Cardiac muscle cell (in vitro differentiated cells and primary cell): ENCODE measurements around the gene PRKG1. TPM values are rescaled to one million over a fixed set of nuclear protein-coding genes. Genes with fewer than 3 reads are reported as not detected.

Experiments
- DNase-seq, 2 donors: peaks; one replicate each; pipeline versions ENCODE4 v3.0.0 to v3.0.0-alpha.2; 2010 to 2017; ENCODE audit warnings: low read depth in 1 of 2, low spot score in 1 of 2
- H3K27ac ChIP-seq: fragments of 200-600 bp; sonication (generic); 2 replicates; pipeline ENCODE4 v1.5.1; 2016
- H3K27me3 ChIP-seq: fragments of 200-600 bp; sonication (generic); 2 replicates; pipeline ENCODE4 v1.6.0; 2016; ENCODE audit warnings: control low read depth
- H3K36me3 ChIP-seq: fragments of 200-600 bp; sonication (generic); 2 replicates; pipeline ENCODE4 v1.5.1; 2016; ENCODE audit warnings: control low read depth
- H3K4me1 ChIP-seq: fragments of 200-600 bp; sonication (generic); 2 replicates; pipeline ENCODE4 v1.8.1; 2017; ENCODE audit warnings: low read depth, mild to moderate bottlenecking, mixed run types
- H3K4me3 ChIP-seq: fragments of 200-600 bp; sonication (generic); 2 replicates; pipeline ENCODE4 v1.5.1; 2016; ENCODE audit warnings: mild to moderate bottlenecking
- H3K9me3 ChIP-seq: fragments of 200-600 bp; sonication (generic); 2 replicates; pipeline ENCODE4 v1.5.1; 2017; ENCODE audit warnings: low read depth, mild to moderate bottlenecking, control low read depth
- polyA plus RNA-seq: library from polyadenylated mRNA; unstranded; fragments of >200 nt; fragmentation: Nextera tagmentation; extraction: Ambion mirVana; gene quantifications from 2 replicates; pipeline ENCODE4 v1.2.1, GENCODE V29; 2016
- total RNA-seq: library from RNA; depleted of rRNA; stranded (reverse); fragments of >200 nt; gene quantifications from 2 replicates; pipeline ENCODE4 v1.2.3, GENCODE V29; 2016
- TF ChIP-seq, protein P1 (sequence below): IDR thresholded peaks from 2 replicates; pipeline ENCODE4 v1.5.1; 2012; ENCODE audit warnings: low read depth, mild to moderate bottlenecking, low read length

PRKG1 gene
- total and polyA plus RNA-seq, 2 experiments from 2014 or later = 2.9 to 13.3 TPM

DNA sequence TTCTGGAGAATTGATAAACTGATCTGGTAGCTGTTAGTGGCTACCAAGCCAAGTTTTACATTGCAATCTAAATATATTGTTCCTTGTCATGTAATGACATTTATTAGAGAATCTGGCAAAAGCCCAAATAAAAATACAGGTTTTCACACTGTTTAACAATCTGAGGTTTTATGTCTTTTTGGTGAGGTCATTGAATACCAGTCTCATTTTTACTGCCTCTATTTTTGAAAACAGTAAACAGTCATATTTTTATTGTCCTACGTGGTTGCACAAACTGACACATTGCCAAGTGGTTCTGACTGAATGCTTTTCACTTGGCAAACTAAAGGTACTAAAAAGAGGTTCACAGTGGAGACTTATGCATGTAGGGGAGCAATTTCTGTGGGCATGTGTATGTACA is 157.5 kb downstream of the PRKG1 start:
- H3K36me3 ChIP-seq = no peaks in the 10 kb centered on the region
- H3K4me1 ChIP-seq = no peaks in the 10 kb centered on the region
- DNase-seq = no peak
- H3K9me3 ChIP-seq = no peaks in the 10 kb centered on the region
- TF ChIP-seq, protein P1, sequence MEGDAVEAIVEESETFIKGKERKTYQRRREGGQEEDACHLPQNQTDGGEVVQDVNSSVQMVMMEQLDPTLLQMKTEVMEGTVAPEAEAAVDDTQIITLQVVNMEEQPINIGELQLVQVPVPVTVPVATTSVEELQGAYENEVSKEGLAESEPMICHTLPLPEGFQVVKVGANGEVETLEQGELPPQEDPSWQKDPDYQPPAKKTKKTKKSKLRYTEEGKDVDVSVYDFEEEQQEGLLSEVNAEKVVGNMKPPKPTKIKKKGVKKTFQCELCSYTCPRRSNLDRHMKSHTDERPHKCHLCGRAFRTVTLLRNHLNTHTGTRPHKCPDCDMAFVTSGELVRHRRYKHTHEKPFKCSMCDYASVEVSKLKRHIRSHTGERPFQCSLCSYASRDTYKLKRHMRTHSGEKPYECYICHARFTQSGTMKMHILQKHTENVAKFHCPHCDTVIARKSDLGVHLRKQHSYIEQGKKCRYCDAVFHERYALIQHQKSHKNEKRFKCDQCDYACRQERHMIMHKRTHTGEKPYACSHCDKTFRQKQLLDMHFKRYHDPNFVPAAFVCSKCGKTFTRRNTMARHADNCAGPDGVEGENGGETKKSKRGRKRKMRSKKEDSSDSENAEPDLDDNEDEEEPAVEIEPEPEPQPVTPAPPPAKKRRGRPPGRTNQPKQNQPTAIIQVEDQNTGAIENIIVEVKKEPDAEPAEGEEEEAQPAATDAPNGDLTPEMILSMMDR = no peak
- no peak overlapping the region for H3K4me3 ChIP-seq
- no peaks in the 10 kb centered on the region for H3K27me3 ChIP-seq
- no peak overlapping the region for H3K27ac ChIP-seq

DNA sequence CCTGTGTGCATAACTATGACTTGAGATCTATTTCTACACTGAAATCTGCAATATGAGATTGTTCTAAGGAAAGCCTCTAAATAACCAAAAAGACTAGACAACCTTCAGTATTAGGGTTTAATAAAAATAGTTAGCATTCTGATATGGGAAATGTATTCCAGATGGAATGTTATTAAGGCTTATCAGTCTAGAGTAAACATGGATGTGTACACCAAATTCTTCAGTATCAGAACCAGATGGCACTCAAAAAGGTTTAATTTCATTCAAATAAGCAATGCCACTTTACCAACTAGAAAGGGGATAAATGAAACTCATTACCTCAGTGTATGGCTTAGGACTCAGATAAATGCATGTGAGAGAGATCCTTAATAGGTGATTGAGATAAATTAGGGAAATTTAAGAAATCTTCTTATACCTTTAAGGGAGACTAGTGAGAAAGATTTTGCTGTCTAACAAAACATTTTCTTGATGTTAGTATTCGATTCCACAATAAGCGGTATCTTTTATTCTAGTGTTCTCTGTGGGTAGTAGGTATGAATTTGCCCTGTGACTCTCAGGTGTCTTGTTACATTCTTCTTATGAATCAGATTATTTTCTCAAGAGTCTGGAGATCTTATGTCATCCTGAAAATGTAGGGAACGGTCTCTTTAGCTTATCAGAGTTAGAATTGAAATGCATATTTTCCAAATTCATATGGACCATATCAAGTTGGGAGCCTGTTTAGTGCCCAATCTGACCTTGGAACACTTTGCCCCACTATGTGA is 159.2 kb downstream of the PRKG1 start:
- Histone ChIP-seq H3K36me3 (no peaks in the 10 kb centered on the region), H3K27ac (no peak overlapping the region), H3K4me1 (no peaks in the 10 kb centered on the region), H3K4me3 (no peak overlapping the region), H3K9me3 (no peaks in the 10 kb centered on the region), H3K27me3 (no peaks in the 10 kb centered on the region)
- no peak for DNase-seq
- TF ChIP-seq, protein P1 = no peak

DNA sequence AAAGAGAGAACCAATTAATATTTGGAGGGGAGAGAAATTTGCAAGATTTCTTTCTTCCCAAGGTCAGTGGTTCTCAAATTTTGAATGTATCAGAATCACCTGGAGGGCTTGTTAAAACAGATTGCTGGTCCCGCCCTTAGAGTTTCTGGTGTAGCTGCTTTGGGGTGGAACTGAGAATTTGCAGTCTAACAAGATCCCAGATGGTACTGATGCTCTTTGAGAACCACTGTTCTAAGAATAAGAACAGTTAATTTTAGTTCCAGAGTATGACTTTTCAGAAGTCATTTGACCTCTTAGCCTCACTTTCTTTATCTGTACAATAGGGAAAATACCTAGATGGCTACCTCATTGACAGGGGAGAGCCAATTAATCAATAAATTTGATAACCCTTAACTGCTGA is 161.6 kb downstream of the PRKG1 start:
- no peak for DNase-seq
- TF ChIP-seq, protein P1 = no peak
- H3K27me3 ChIP-seq = no peaks in the 10 kb centered on the region

DNA sequence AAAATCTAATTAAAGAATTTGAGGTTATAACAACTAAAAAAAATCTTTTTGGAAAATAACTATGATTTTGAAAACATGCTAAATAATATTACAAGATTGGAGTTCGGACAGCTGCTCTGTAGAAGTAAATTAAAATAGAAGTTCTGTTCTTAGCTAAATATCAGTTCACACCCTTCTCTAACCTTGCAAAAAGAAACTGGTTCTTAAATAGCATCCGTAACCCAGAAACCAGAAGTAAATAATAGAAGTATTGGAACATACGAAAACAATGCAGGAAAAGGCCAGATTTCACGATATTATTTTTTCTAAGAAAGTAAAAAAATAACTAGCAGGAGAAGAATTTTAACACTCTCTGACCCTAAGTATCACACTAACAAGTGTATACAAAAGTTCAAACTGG is 164.7 kb downstream of the PRKG1 start:
- no peaks in the 10 kb centered on the region for H3K9me3 ChIP-seq
- no peak overlapping the region for H3K27ac ChIP-seq
- H3K4me3 ChIP-seq = no peak overlapping the region
- no peaks in the 10 kb centered on the region for H3K27me3 ChIP-seq
- no peaks in the 10 kb centered on the region for H3K36me3 ChIP-seq
- H3K4me1 ChIP-seq = no peaks in the 10 kb centered on the region
- DNase-seq = no peak
- TF ChIP-seq, protein P1 = no peak

More for the DNA sequence above, 161.6 kb downstream of the PRKG1 start:
- H3K36me3 ChIP-seq = no peaks in the 10 kb centered on the region
- no peak overlapping the region for H3K4me3 ChIP-seq
- H3K27ac ChIP-seq = no peak overlapping the region
- no peaks in the 10 kb centered on the region for H3K9me3 ChIP-seq
- H3K4me1 ChIP-seq = no peaks in the 10 kb centered on the region

DNA sequence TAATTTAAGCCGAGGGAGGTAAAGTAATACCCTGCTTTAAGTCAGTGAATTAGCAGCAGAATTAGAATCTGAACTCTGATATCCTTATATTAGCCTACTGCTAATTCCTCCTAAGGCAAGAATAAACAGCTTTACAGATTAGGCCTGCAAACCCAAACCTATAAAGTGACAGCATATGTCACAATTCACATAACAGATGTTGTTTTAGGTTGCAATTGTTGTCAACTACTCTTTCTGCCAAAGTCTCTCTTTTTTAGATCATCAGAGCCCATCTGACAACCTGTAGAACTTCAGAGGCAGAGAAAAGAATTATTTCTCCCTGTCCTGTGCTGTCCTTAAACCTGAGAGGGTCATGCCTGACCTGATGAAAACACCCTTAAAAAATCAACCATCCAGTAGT is 167.2 kb downstream of the PRKG1 start:
- no peaks in the 10 kb centered on the region for H3K36me3 ChIP-seq
- H3K4me1 ChIP-seq = peaks cover 10% of the 10 kb centered on the region
- no peaks in the 10 kb centered on the region for H3K27me3 ChIP-seq
- no peak overlapping the region for H3K27ac ChIP-seq
- no peak for DNase-seq
- H3K4me3 ChIP-seq = no peak overlapping the region
- TF ChIP-seq, protein P1 = no peak
- no peaks in the 10 kb centered on the region for H3K9me3 ChIP-seq
